HUES64 (cell line): Measurements from ENCODE around the gene MAGEB3.

Experiments
- H3K27ac ChIP-seq: 2 replicates; pipeline ENCODE4 v1.7.0; 2013; ENCODE audit warnings: low read depth, low read length, inconsistent platforms
- H3K27me3 ChIP-seq: 2 replicates; pipeline ENCODE4 v1.6.1; 2013; ENCODE audit warnings: mild to moderate bottlenecking, low read length; ENCODE audit not compliant: insufficient read depth
- H3K36me3 ChIP-seq: 2 replicates; pipeline ENCODE4 v1.6.1; 2013; ENCODE audit warnings: mild to moderate bottlenecking, low read length; ENCODE audit not compliant: insufficient read depth
- H3K4me1 ChIP-seq: 2 replicates; pipeline ENCODE4 v1.6.1; 2013; ENCODE audit warnings: mild to moderate bottlenecking, low read length, moderate library complexity; ENCODE audit not compliant: insufficient read depth
- H3K4me3 ChIP-seq: 2 replicates; pipeline ENCODE4 v1.5.1; 2013; ENCODE audit warnings: mild to moderate bottlenecking, low read length, moderate library complexity
- H3K9ac ChIP-seq: 2 replicates; pipeline ENCODE4 v1.6.1; 2013; ENCODE audit warnings: mild to moderate bottlenecking, low read depth, low read length
- H3K9me3 ChIP-seq: 2 replicates; pipeline ENCODE4 v1.6.1; 2013; ENCODE audit warnings: low read depth, low read length; ENCODE audit not compliant: insufficient read depth
- WGBS: fragments of 150-250, 120-280 bp; methylation state at CpG from one replicate; pipeline ENCODE4 v1.1.7; 2013; ENCODE audit warnings: missing lambda C conversion rate; 5-methylcytosine and 5-hydroxymethylcytosine counted together

The MAGEB3 gene

GRCh38 chrX:30224536-30224935, 5.9 kb upstream of the MAGEB3 start:
- no peaks in the 10 kb centered on the region for H3K36me3 ChIP-seq
- no peaks in the 10 kb centered on the region for H3K9me3 ChIP-seq
- H3K9ac ChIP-seq = no peak overlapping the region
- no peaks in the 10 kb centered on the region for H3K27me3 ChIP-seq
- 90% methylated on average over 2 of the region's 2 CpGs for WGBS
- peaks cover 15% of the 10 kb centered on the region for H3K4me1 ChIP-seq
- H3K27ac ChIP-seq = no peak overlapping the region
- H3K4me3 ChIP-seq = no peak overlapping the region

GRCh38 chrX:30228526-30228925, 1.9 kb upstream of the MAGEB3 start:
- no peaks in the 10 kb centered on the region for H3K9me3 ChIP-seq
- peaks cover 15% of the 10 kb centered on the region for H3K4me1 ChIP-seq
- H3K27ac ChIP-seq = no peak overlapping the region; the same call in 1 of the 2 replicates
- no peak overlapping the region for H3K9ac ChIP-seq
- no peaks in the 10 kb centered on the region for H3K27me3 ChIP-seq
- 12% methylated on average over 1 of the region's 1 CpG for WGBS
- no peak overlapping the region for H3K4me3 ChIP-seq
- H3K36me3 ChIP-seq = no peaks in the 10 kb centered on the region

GRCh38 chrX:30241724-30242415, 11.4 kb downstream of the MAGEB3 start, which contains the start of gene MAGEB4:
Gene MAGEB4 (plus strand): TSS chrX:30242000. CDS start chrX:30242136, 136 bp downstream.
- no peak within 1 kb of the TSS for H3K9ac ChIP-seq
- no peak within 1 kb of the TSS for H3K4me3 ChIP-seq
- no peaks in the 10 kb centered on the region for H3K4me1 ChIP-seq
- H3K36me3 ChIP-seq = no peaks in the 10 kb centered on the region
- H3K27me3 ChIP-seq = no peaks in the 10 kb centered on the region
- no peak within 1 kb of the TSS for H3K27ac ChIP-seq
- WGBS = 89% methylated on average over 10 of the region's 10 CpGs
- no peaks in the 10 kb centered on the region for H3K9me3 ChIP-seq

GRCh38 chrX:30246769-30247489, 16.5 kb downstream of the MAGEB3 start, which contains the start of gene MAGEB1:
Gene MAGEB1 (plus strand): TSS chrX:30247146. CDS start chrX:30250494, 3,348 bp downstream.
- Histone ChIP-seq H3K9ac (no peak within 1 kb of the TSS), H3K27me3 (no peaks in the 10 kb centered on the region), H3K9me3 (no peaks in the 10 kb centered on the region), H3K4me3 (no peak within 1 kb of the TSS), H3K27ac (no peak within 1 kb of the TSS), H3K36me3 (no peaks in the 10 kb centered on the region), H3K4me1 (no peaks in the 10 kb centered on the region)
- WGBS = 91% methylated on average over 38 of the region's 38 CpGs

- Histone ChIP-seq H3K9ac (no peak overlapping the region), H3K27ac (no peak overlapping the region), H3K4me3 (no peak overlapping the region), H3K36me3 (no peaks in the 10 kb centered on the region), H3K27me3 (no peaks in the 10 kb centered on the region), H3K4me1 (no peaks in the 10 kb centered on the region), H3K9me3 (no peaks in the 10 kb centered on the region)
- 91% methylated on average over 3 of the region's 4 CpGs for WGBS
These were observed 18.4 kb downstream of the MAGEB3 start for GRCh38 chrX:30248854-30249253.

- no peaks in the 10 kb centered on the region for H3K36me3 ChIP-seq
- peaks cover 3% of the 10 kb centered on the region; the same call in 1 of the 2 replicates for H3K9me3 ChIP-seq
- WGBS = 100% methylated on average over 1 of the region's 1 CpG
- H3K27ac ChIP-seq = no peak overlapping the region
- H3K4me1 ChIP-seq = no peaks in the 10 kb centered on the region
- no peak overlapping the region for H3K9ac ChIP-seq
- no peak overlapping the region for H3K4me3 ChIP-seq
- no peaks in the 10 kb centered on the region for H3K27me3 ChIP-seq
These were observed 22.8 kb downstream of the MAGEB3 start for GRCh38 chrX:30253257-30253656.

GRCh38 chrX:30259927-30260326, 29.5 kb downstream of the MAGEB3 start:
- no peaks in the 10 kb centered on the region for H3K4me1 ChIP-seq
- H3K36me3 ChIP-seq = no peaks in the 10 kb centered on the region
- no peak overlapping the region for H3K27ac ChIP-seq
- WGBS = 93% methylated on average over 2 of the region's 2 CpGs
- H3K27me3 ChIP-seq = no peaks in the 10 kb centered on the region
- peaks cover 3% of the 10 kb centered on the region; the same call in 1 of the 2 replicates for H3K9me3 ChIP-seq
- H3K9ac ChIP-seq = no peak overlapping the region
- no peak overlapping the region for H3K4me3 ChIP-seq

GRCh38 chrX:30261012-30261411, 30.6 kb downstream of the MAGEB3 start:
- no peak overlapping the region for H3K9ac ChIP-seq
- H3K36me3 ChIP-seq = no peaks in the 10 kb centered on the region
- peaks cover 3% of the 10 kb centered on the region; the same call in 1 of the 2 replicates for H3K9me3 ChIP-seq
- H3K27me3 ChIP-seq = no peaks in the 10 kb centered on the region
- no peak overlapping the region for H3K27ac ChIP-seq
- H3K4me1 ChIP-seq = no peaks in the 10 kb centered on the region
- no peak overlapping the region for H3K4me3 ChIP-seq

- Histone ChIP-seq H3K9ac (no peak overlapping the region), H3K27ac (no peak overlapping the region), H3K9me3 (no peaks in the 10 kb centered on the region), H3K4me1 (no peaks in the 10 kb centered on the region), H3K36me3 (no peaks in the 10 kb centered on the region), H3K4me3 (no peak overlapping the region), H3K27me3 (no peaks in the 10 kb centered on the region)
- no CpG with 5 or more reads among the region's 1 CpG for WGBS
These were observed 32.3 kb downstream of the MAGEB3 start for GRCh38 chrX:30262763-30263162.

- Histone ChIP-seq H3K4me3 (no peak overlapping the region), H3K27me3 (no peaks in the 10 kb centered on the region), H3K9me3 (no peaks in the 10 kb centered on the region), H3K4me1 (no peaks in the 10 kb centered on the region), H3K36me3 (no peaks in the 10 kb centered on the region), H3K27ac (no peak overlapping the region), H3K9ac (no peak overlapping the region)
- 93% methylated on average over 3 of the region's 3 CpGs for WGBS
These were observed 40.2 kb downstream of the MAGEB3 start for GRCh38 chrX:30270639-30271038.

GRCh38 chrX:30275498-30275897, 45.0 kb downstream of the MAGEB3 start:
- Histone ChIP-seq H3K4me1 (no peaks in the 10 kb centered on the region), H3K27me3 (no peaks in the 10 kb centered on the region), H3K4me3 (no peak overlapping the region), H3K27ac (no peak overlapping the region), H3K36me3 (no peaks in the 10 kb centered on the region), H3K9ac (no peak overlapping the region), H3K9me3 (no peaks in the 10 kb centered on the region)
- no CpG with 5 or more reads among the region's 1 CpG for WGBS
